SK-N-SH (cell line): ENCODE measurements around the gene OR51B2.

ENCODE experiments used
- CHD2 ChIP-seq: fragments of 150-350 bp; IDR thresholded peaks from 2 replicates; pipeline ENCODE4 v1.6.1; 2018; ENCODE audit warnings: low read length; ENCODE audit not compliant: partially characterized antibody
- ELF1 ChIP-seq: IDR thresholded peaks from 2 replicates; pipeline ENCODE4 v1.4.0; 2012
- EP300 ChIP-seq, 2 experiments: IDR thresholded peaks; 2 replicates each; pipeline versions ENCODE4 v1.4.0 to v1.6.1; 2012; ENCODE audit warnings: borderline replicate concordance in 1 of 2, low read depth in 1 of 2, low read length in 1 of 2
- EZH2phosphoT487 ChIP-seq: fragments of 200-600 bp; sonication (generic); IDR thresholded peaks from 2 replicates; pipeline ENCODE4 v1.6.1; 2017; ENCODE audit warnings: low read depth, mixed run types, mild to moderate bottlenecking, antibody characterized with exemption, moderate library complexity, borderline replicate concordance
- GATA2 ChIP-seq: sonication (generic); formaldehyde crosslinking; IDR thresholded peaks from 2 replicates; pipeline ENCODE4 v1.5.0; 2020; ENCODE audit warnings: mild to moderate bottlenecking, missing genetic modification reagents
- NRF1 ChIP-seq: IDR thresholded peaks from 2 replicates; pipeline ENCODE4 v1.6.1; 2012; ENCODE audit warnings: low read depth, mild to moderate bottlenecking, low read length
- POLR2AphosphoS5 ChIP-seq: IDR thresholded peaks from 2 replicates; pipeline ENCODE4 v1.6.1; 2012; ENCODE audit warnings: low read depth, low read length
- SIN3A ChIP-seq: IDR thresholded peaks from 2 replicates; pipeline ENCODE4 v1.6.1; 2012; ENCODE audit warnings: low read depth, mild to moderate bottlenecking, low read length, moderate library complexity, borderline replicate concordance
- SMC3 ChIP-seq: IDR thresholded peaks from 2 replicates; pipeline ENCODE4 v1.6.1; 2012; ENCODE audit warnings: low read depth, low read length, improper control_type of control experiment
- TF ChIP-seq, protein P1 (sequence below): fragments of 200-600 bp; sonication (generic); IDR thresholded peaks from 2 replicates; pipeline ENCODE4 v1.6.1; 2017; ENCODE audit warnings: antibody characterized with exemption, mild to moderate bottlenecking, moderate library complexity
- TF ChIP-seq, protein P2 (sequence below): IDR thresholded peaks from 2 replicates; pipeline ENCODE4 v1.4.0; 2012; ENCODE audit warnings: low read depth, borderline replicate concordance
- TF ChIP-seq, protein P3 (sequence below): IDR thresholded peaks from 2 replicates; pipeline ENCODE4 v1.4.0; 2012; ENCODE audit warnings: low read depth, borderline replicate concordance
- TF ChIP-seq, protein P4 (sequence below): IDR thresholded peaks from 2 replicates; pipeline ENCODE4 v1.6.1; 2012; ENCODE audit warnings: mild to moderate bottlenecking, low read depth, low read length, moderate library complexity

DNA sequence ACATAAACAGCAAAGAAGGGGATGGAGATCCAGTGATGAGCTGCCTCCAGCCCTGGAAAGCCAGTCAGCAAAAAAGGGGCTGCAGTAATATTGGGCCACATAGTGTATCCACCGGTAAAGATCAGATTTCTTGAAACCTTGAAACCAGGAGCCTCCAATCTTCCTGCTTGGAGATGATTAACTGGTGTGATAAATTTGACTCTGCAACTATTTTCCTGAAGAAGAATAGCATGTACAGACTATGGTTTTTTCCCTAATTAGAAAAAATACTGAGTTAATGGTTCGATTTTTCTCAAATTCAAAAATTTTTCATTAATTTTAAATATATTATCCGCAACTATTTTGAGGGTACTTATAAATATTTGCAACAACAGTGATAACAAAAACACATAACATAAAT is at the start of gene OR51B2:
- TF ChIP-seq, protein P1, sequence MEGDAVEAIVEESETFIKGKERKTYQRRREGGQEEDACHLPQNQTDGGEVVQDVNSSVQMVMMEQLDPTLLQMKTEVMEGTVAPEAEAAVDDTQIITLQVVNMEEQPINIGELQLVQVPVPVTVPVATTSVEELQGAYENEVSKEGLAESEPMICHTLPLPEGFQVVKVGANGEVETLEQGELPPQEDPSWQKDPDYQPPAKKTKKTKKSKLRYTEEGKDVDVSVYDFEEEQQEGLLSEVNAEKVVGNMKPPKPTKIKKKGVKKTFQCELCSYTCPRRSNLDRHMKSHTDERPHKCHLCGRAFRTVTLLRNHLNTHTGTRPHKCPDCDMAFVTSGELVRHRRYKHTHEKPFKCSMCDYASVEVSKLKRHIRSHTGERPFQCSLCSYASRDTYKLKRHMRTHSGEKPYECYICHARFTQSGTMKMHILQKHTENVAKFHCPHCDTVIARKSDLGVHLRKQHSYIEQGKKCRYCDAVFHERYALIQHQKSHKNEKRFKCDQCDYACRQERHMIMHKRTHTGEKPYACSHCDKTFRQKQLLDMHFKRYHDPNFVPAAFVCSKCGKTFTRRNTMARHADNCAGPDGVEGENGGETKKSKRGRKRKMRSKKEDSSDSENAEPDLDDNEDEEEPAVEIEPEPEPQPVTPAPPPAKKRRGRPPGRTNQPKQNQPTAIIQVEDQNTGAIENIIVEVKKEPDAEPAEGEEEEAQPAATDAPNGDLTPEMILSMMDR: no peak
- TF ChIP-seq CHD2 (no peak), EP300 (IDR thresholded peaks at IDR 0.05; ENCODE audit: borderline replicate concordance in 1 of 2, low read depth in 1 of 2, low read length in 1 of 2) (no peak), NRF1 (no peak), GATA2 (CRISPR knock-in tag) (no peak), SIN3A (no peak), SMC3 (no peak), ELF1 (no peak), POLR2AphosphoS5 (no peak), EZH2phosphoT487 (no peak)
- TF ChIP-seq, protein P2, sequence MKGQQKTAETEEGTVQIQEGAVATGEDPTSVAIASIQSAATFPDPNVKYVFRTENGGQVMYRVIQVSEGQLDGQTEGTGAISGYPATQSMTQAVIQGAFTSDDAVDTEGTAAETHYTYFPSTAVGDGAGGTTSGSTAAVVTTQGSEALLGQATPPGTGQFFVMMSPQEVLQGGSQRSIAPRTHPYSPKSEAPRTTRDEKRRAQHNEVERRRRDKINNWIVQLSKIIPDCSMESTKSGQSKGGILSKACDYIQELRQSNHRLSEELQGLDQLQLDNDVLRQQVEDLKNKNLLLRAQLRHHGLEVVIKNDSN: no peak
- TF ChIP-seq, protein P3, sequence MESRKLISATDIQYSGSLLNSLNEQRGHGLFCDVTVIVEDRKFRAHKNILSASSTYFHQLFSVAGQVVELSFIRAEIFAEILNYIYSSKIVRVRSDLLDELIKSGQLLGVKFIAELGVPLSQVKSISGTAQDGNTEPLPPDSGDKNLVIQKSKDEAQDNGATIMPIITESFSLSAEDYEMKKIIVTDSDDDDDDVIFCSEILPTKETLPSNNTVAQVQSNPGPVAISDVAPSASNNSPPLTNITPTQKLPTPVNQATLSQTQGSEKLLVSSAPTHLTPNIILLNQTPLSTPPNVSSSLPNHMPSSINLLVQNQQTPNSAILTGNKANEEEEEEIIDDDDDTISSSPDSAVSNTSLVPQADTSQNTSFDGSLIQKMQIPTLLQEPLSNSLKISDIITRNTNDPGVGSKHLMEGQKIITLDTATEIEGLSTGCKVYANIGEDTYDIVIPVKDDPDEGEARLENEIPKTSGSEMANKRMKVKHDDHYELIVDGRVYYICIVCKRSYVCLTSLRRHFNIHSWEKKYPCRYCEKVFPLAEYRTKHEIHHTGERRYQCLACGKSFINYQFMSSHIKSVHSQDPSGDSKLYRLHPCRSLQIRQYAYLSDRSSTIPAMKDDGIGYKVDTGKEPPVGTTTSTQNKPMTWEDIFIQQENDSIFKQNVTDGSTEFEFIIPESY: no peak
- TF ChIP-seq, protein P4, sequence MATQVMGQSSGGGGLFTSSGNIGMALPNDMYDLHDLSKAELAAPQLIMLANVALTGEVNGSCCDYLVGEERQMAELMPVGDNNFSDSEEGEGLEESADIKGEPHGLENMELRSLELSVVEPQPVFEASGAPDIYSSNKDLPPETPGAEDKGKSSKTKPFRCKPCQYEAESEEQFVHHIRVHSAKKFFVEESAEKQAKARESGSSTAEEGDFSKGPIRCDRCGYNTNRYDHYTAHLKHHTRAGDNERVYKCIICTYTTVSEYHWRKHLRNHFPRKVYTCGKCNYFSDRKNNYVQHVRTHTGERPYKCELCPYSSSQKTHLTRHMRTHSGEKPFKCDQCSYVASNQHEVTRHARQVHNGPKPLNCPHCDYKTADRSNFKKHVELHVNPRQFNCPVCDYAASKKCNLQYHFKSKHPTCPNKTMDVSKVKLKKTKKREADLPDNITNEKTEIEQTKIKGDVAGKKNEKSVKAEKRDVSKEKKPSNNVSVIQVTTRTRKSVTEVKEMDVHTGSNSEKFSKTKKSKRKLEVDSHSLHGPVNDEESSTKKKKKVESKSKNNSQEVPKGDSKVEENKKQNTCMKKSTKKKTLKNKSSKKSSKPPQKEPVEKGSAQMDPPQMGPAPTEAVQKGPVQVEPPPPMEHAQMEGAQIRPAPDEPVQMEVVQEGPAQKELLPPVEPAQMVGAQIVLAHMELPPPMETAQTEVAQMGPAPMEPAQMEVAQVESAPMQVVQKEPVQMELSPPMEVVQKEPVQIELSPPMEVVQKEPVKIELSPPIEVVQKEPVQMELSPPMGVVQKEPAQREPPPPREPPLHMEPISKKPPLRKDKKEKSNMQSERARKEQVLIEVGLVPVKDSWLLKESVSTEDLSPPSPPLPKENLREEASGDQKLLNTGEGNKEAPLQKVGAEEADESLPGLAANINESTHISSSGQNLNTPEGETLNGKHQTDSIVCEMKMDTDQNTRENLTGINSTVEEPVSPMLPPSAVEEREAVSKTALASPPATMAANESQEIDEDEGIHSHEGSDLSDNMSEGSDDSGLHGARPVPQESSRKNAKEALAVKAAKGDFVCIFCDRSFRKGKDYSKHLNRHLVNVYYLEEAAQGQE: no peak
